ENCODE measurements around the gene TNNT3.

GRCh38 chr11:1948389-1948788, 28.9 kb downstream of the TNNT3 start:
- no peak for TF ChIP-seq CTCF (IDR thresholded peaks at IDR 0.05; ENCODE audit: borderline replicate concordance, extremely low read depth, low read length, poor library complexity, severe bottlenecking)
- no peak for TF ChIP-seq EZH2 (IDR thresholded peaks at IDR 0.05; ENCODE audit: borderline replicate concordance, low read depth, low read length, severe bottlenecking)

Measured in DND-41 (cell line).